Mesenteric fat pad (tissue), 1 donor: ENCODE results near the gene CYTH3. TPM values are rescaled to one million over a fixed set of nuclear protein-coding genes. Genes with fewer than 3 reads are reported as not detected.

ENCODE experiments used
- total RNA-seq: library from RNA; stranded (reverse); fragmentation: NEBNext Ultra II Directional; extraction: Animal tissue kit (Norgen Biotek cat#: 25700); gene quantifications from one replicate; pipeline ENCODE4 v1.2.1, GENCODE V29; 2021
- donor health status: DM: yes; HTN: yes; CAD: no.

Gene CYTH3
- total RNA-seq, 1 donor from 2014 or later, result 36.1 TPM

Other genes with a start within 250 kb of the CYTH3 start
- 0.45 TPM for gene ANKRD61, start 241.2 kb downstream of the CYTH3 start, total RNA-seq
- gene EIF2AK1, start 213.4 kb downstream of the CYTH3 start, total RNA-seq, result 57.9 TPM
- 9.6 TPM for gene USP42, start 167.7 kb downstream of the CYTH3 start, total RNA-seq
- 15.0 TPM for gene FAM220A, start 76.3 kb upstream of the CYTH3 start, total RNA-seq
- gene RAC1, start 101.9 kb upstream of the CYTH3 start, total RNA-seq, result 229 TPM
- gene DAGLB, start 175.3 kb upstream of the CYTH3 start, total RNA-seq, result 25.1 TPM
- gene KDELR2, start 211.5 kb upstream of the CYTH3 start, total RNA-seq, result 156 TPM